ENCODE data around the gene PDZD8. TPM values are rescaled to one million over a fixed set of nuclear protein-coding genes. Genes with fewer than 3 reads are reported as not detected.

Gene PDZD8
- total RNA-seq, 1 experiment from 2014 or later: 13.6 TPM

DNA sequence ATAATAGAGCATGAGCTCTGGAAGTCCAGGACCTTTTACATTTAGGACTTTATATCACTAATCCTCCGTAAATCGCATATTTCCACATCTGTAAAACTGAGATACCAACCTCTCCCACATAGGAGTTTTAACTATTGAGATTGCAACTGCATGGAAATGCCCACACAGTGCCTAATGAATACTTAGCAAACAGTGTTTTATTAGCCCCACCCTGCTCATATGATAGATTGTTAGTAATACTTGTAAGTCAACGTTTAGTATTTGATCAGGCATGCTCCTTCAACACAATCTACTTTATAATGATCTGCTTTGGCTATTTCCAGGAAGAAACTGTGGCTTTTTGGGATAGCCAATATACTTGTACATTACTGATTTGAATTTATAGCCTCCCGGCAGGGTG, 8.5 kb downstream of the PDZD8 start:
- peak overlapping the region; percentile 79 for H3K4me2 ChIP-seq (ENCODE audit: low read length)
- no peak for TF ChIP-seq EZH2 (IDR thresholded peaks at IDR 0.05; ENCODE audit: low read length, unreplicated experiment)
- TF ChIP-seq, protein P1, sequence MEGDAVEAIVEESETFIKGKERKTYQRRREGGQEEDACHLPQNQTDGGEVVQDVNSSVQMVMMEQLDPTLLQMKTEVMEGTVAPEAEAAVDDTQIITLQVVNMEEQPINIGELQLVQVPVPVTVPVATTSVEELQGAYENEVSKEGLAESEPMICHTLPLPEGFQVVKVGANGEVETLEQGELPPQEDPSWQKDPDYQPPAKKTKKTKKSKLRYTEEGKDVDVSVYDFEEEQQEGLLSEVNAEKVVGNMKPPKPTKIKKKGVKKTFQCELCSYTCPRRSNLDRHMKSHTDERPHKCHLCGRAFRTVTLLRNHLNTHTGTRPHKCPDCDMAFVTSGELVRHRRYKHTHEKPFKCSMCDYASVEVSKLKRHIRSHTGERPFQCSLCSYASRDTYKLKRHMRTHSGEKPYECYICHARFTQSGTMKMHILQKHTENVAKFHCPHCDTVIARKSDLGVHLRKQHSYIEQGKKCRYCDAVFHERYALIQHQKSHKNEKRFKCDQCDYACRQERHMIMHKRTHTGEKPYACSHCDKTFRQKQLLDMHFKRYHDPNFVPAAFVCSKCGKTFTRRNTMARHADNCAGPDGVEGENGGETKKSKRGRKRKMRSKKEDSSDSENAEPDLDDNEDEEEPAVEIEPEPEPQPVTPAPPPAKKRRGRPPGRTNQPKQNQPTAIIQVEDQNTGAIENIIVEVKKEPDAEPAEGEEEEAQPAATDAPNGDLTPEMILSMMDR (conservative IDR thresholded peaks at IDR 0.05; ENCODE audit: low read depth, low read length): no peak
- no peak for TF ChIP-seq EZH2phosphoT487 (IDR thresholded peaks at IDR 0.05; ENCODE audit: borderline replicate concordance, low read length)
- H3K27ac ChIP-seq (ENCODE audit: low read length): peak overlapping the region; percentile 85
- H3K36me3 ChIP-seq (ENCODE audit: low read depth, low read length): no peaks in the 10 kb centered on the region
- no TSS peak for BruUV-seq (replicated peaks)
- CTCF ChIA-PET: no interaction called here
- H3K9me3 ChIP-seq (ENCODE audit: low read length): no peaks in the 10 kb centered on the region
- ATAC-seq (peak; percentile 64), DNase-seq (peak; percentile 66)
- H3K4me1 ChIP-seq (ENCODE audit: insufficient read depth, low read length): peaks cover 69% of the 10 kb centered on the region
- intact Hi-C loops (cut with micrococcal nuclease): no loop called here
- no peaks in the 10 kb centered on the region for H3K9me2 ChIP-seq (replicated peaks; ENCODE audit: low read length)
- peaks cover 15% of the 10 kb centered on the region; the same call in 1 of the 2 replicates for H4K20me1 ChIP-seq (ENCODE audit: low read length)
- POLR2A ChIA-PET (ENCODE audit: unreplicated experiment): no interaction called here
- peak overlapping the region; percentile 52; the same call in 1 of the 2 replicates for H3K4me3 ChIP-seq (ENCODE audit: low read length)
- H3F3A ChIP-seq (ENCODE audit: low read length, unreplicated experiment): peaks cover 5% of the 10 kb centered on the region
- peaks cover 99% of the 10 kb centered on the region for H3K79me2 ChIP-seq (ENCODE audit: low read length)
- H3K9ac ChIP-seq (ENCODE audit: low read length): peak overlapping the region; percentile 61
- no peak overlapping the region for H2AFZ ChIP-seq (ENCODE audit: low read length)
- no peaks in the 10 kb centered on the region for H3K27me3 ChIP-seq (ENCODE audit: low read length)

DNA sequence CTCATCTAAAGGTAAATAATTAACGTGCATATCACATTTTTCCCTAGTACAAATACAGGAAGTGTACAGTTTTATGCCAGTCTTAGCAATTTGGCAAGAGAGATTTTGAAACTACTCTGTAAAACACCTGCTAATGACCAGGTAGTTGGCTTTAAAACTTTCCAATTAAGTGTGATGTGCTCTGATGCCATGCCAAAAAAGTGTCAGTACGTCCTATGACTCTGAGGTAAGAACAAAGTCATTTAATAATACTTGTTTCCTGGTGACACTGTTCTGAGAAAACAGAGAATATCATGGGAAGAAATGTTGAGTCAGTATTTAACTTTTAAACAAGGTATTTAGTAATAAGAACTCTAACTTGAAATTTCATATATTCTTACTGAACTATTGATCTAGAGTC, 9.6 kb downstream of the PDZD8 start:
- Histone ChIP-seq H4K20me1 (ENCODE audit: low read length) (peaks cover 8% of the 10 kb centered on the region; the same call in 1 of the 2 replicates), H3K27me3 (ENCODE audit: low read length) (no peaks in the 10 kb centered on the region), H3K36me3 (ENCODE audit: low read depth, low read length) (no peaks in the 10 kb centered on the region), H2AFZ (ENCODE audit: low read length) (no peak overlapping the region), H3K9ac (ENCODE audit: low read length) (peak overlapping the region; percentile 61), H3K4me1 (ENCODE audit: insufficient read depth, low read length) (peaks cover 76% of the 10 kb centered on the region), H3K4me2 (ENCODE audit: low read length) (peak overlapping the region; percentile 79), H3K27ac (ENCODE audit: low read length) (peak overlapping the region; percentile 85), H3K4me3 (ENCODE audit: low read length) (peak overlapping the region; percentile 52), H3K79me2 (ENCODE audit: low read length) (peaks cover 99% of the 10 kb centered on the region), H3F3A (ENCODE audit: low read length, unreplicated experiment) (peaks cover 5% of the 10 kb centered on the region), H3K9me3 (ENCODE audit: low read length) (no peaks in the 10 kb centered on the region), H3K9me2 (replicated peaks; ENCODE audit: low read length) (no peaks in the 10 kb centered on the region)
- intact Hi-C loops (cut with micrococcal nuclease): no loop called here
- CTCF ChIA-PET: no interaction called here
- DNase-seq (peak; percentile 56), ATAC-seq (peak; percentile 39)
- BruUV-seq (replicated peaks): no TSS peak
- POLR2A ChIA-PET (ENCODE audit: unreplicated experiment): no interaction called here
- TF ChIP-seq EZH2 (IDR thresholded peaks at IDR 0.05; ENCODE audit: low read length, unreplicated experiment) (no peak), EZH2phosphoT487 (IDR thresholded peaks at IDR 0.05; ENCODE audit: borderline replicate concordance, low read length) (no peak)
- TF ChIP-seq, protein P1 (conservative IDR thresholded peaks at IDR 0.05; ENCODE audit: low read depth, low read length): no peak

DNA sequence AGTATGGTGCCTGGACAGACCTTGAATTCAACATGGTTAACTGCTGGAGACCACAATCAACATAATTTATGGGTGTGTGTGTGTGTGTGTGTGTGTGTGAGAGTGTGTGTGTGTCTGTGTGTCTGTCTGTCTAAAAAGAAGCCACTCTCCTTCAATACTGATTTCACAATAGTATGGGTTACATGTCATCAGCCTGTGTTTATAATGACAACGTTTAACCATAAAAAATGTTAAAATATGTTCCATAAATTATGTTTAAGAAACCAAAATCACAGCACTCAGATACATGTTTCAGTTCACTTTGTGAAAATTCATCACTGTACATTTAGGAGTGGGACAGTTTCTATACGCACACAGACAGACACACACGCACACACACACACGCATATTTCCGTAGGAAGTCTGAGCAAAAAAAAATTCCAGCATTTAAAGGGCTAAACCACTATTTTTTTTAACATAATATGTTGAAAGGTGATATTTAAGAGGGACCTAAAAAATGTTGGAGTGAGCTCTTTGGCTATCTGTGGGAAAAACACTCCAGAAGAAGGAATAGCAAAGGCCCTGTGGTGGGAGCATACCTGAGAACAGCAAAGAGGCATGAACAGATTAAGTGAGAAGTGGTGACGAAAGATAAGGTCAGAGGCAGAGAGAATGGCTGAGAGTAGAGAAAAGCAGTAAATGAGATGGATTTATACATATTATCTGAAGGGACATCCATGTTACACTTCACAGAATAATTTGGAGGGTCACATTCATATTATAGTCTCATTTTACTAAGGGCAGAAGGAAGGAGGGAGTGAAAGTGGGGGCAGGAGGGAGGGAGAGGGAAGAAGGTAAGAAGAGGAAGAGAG, 10.9 kb downstream of the PDZD8 start:
- H3K79me2 ChIP-seq (ENCODE audit: low read length): peaks cover 99% of the 10 kb centered on the region
- peaks cover 5% of the 10 kb centered on the region for H3F3A ChIP-seq (ENCODE audit: low read length, unreplicated experiment)
- H3K36me3 ChIP-seq (ENCODE audit: low read depth, low read length): no peaks in the 10 kb centered on the region
- peaks cover 7% of the 10 kb centered on the region; the same call in 1 of the 2 replicates for H4K20me1 ChIP-seq (ENCODE audit: low read length)
- peaks cover 87% of the 10 kb centered on the region for H3K4me1 ChIP-seq (ENCODE audit: insufficient read depth, low read length)
- H3K9me3 ChIP-seq (ENCODE audit: low read length): no peaks in the 10 kb centered on the region
- peak overlapping the region; percentile 79 for H3K4me2 ChIP-seq (ENCODE audit: low read length)
- H2AFZ ChIP-seq (ENCODE audit: low read length): no peak overlapping the region
- no peak for DNase-seq
- ChIA-PET CTCF (no interaction called here), POLR2A (ENCODE audit: unreplicated experiment) (interaction anchor here (0.6 kb wide), 1 partner anchor 25 kb away, joined by 3 read pairs; no protein-coding TSS in a partner anchor)
- H3K9me2 ChIP-seq (replicated peaks; ENCODE audit: low read length): no peaks in the 10 kb centered on the region
- H3K27ac ChIP-seq (ENCODE audit: low read length): peak overlapping the region; percentile 85
- no TSS peak for BruUV-seq (replicated peaks)
- no peak overlapping the region for H3K4me3 ChIP-seq (ENCODE audit: low read length)
- H3K9ac ChIP-seq (ENCODE audit: low read length): no peak overlapping the region
- intact Hi-C loops (cut with micrococcal nuclease): no loop called here
- H3K27me3 ChIP-seq (ENCODE audit: low read length): no peaks in the 10 kb centered on the region
- TF ChIP-seq, protein P1 (conservative IDR thresholded peaks at IDR 0.05; ENCODE audit: low read depth, low read length): no peak
- TF ChIP-seq EZH2 (IDR thresholded peaks at IDR 0.05; ENCODE audit: low read length, unreplicated experiment): no peak
- ATAC-seq: no peak
